ENCODE data around the gene SP140.

Gene SP140

GRCh38 chr2:230224458-230224857 lies 1.1 kb upstream of the SP140 start:
- POLR2A ChIA-PET: interaction anchor here (0.6 kb wide), 1 partner anchor 305 kb away, joined by 4 read pairs; no protein-coding TSS in a partner anchor
- no peak for DNase-seq (ENCODE audit: extremely low spot score)
- TF ChIP-seq CTCF (IDR thresholded peaks at IDR 0.05; ENCODE audit: control extremely low read depth, extremely low read depth, low read depth, missing control alignments): no peak
- CTCF ChIA-PET: interaction anchor here (1.4 to 2.1 kb wide), 2 partner anchors 14 to 18 kb away, joined by 4 to 8 read pairs; no protein-coding TSS in a partner anchor

GRCh38 chr2:230226051-230226551 lies 565 bp downstream of the SP140 start:
- TF ChIP-seq CTCF (IDR thresholded peaks at IDR 0.05; ENCODE audit: control extremely low read depth, extremely low read depth, low read depth, missing control alignments): no peak
- POLR2A ChIA-PET: interaction anchor here (1.4 kb wide), 1 partner anchor 9 kb away, joined by 6 read pairs; no protein-coding TSS in a partner anchor
- DNase-seq (ENCODE audit: extremely low spot score): peak; percentile 66
- CTCF ChIA-PET: interaction anchor here (0.8 to 2.1 kb wide), 4 partner anchors 10 to 572 kb away, joined by 3 to 8 read pairs (median 4); no protein-coding TSS in a partner anchor

GRCh38 chr2:230227216-230227615 lies 1.7 kb downstream of the SP140 start:
- CTCF ChIA-PET: interaction anchor here (1.0 to 1.8 kb wide), 5 partner anchors 7 to 298 kb away, joined by 3 to 6 read pairs (median 5); partner anchors contain the start of gene SP110
- no peak for TF ChIP-seq CTCF (IDR thresholded peaks at IDR 0.05; ENCODE audit: control extremely low read depth, extremely low read depth, low read depth, missing control alignments)
- POLR2A ChIA-PET: interaction anchor here (0.6 to 1.0 kb wide), 2 partner anchors 9 to 10 kb away, joined by 4 to 5 read pairs; no protein-coding TSS in a partner anchor
- DNase-seq (ENCODE audit: extremely low spot score): no peak

GRCh38 chr2:230230087-230230486 lies 4.6 kb downstream of the SP140 start:
- ChIA-PET POLR2A (no interaction called here), CTCF (no interaction called here)
- no peak for TF ChIP-seq CTCF (IDR thresholded peaks at IDR 0.05; ENCODE audit: control extremely low read depth, extremely low read depth, low read depth, missing control alignments)
- no peak for DNase-seq (ENCODE audit: extremely low spot score)

- CTCF ChIA-PET: no interaction called here
- DNase-seq (ENCODE audit: extremely low spot score): no peak
- TF ChIP-seq CTCF (IDR thresholded peaks at IDR 0.05; ENCODE audit: control extremely low read depth, extremely low read depth, low read depth, missing control alignments): no peak
- POLR2A ChIA-PET: no interaction called here
These were observed 5.1 kb downstream of the SP140 start for GRCh38 chr2:230230496-230231200.

GRCh38 chr2:230231251-230231650 lies 5.7 kb downstream of the SP140 start:
- no peak for DNase-seq (ENCODE audit: extremely low spot score)
- ChIA-PET POLR2A (no interaction called here), CTCF (no interaction called here)
- TF ChIP-seq CTCF (IDR thresholded peaks at IDR 0.05; ENCODE audit: control extremely low read depth, extremely low read depth, low read depth, missing control alignments): no peak
